Camera-type eye (tissue), 1 donor: ENCODE measurements around the gene SAMD3. TPM values are rescaled to one million over a fixed set of nuclear protein-coding genes. Genes with fewer than 3 reads are reported as not detected.

ENCODE experiments used
- total RNA-seq: library from RNA; depleted of rRNA; stranded (reverse); fragments of >200 nt; gene quantifications from one replicate; pipeline ENCODE4 v1.2.3, GENCODE V29; 2014

Gene SAMD3
- 7.9 TPM for total RNA-seq

GRCh38 chr6:130222775-130223174 lies at the start of gene SAMD3:
Gene SAMD3, minus strand, starts transcription at chr6:130222951. Its CDS starts 7,678 bp downstream, at chr6:130215273.

Other genes starting within 250 kb of the SAMD3 start
- gene L3MBTL3, start 204.4 kb downstream of the SAMD3 start, total RNA-seq = 22.4 TPM
- 31.0 TPM for gene TMEM200A, start 143.1 kb upstream of the SAMD3 start, total RNA-seq